HEK293 (cell line): Measurements from ENCODE around the gene EDEM2.

Experiments used
- EGR2 ChIP-seq: fragments of 450-650 bp; formaldehyde crosslinking; IDR thresholded peaks from 2 replicates; pipeline ENCODE4 v1.5.1; 2016; ENCODE audit warnings: low read depth, missing biosample characterization, missing genetic modification characterization
- GLIS1 ChIP-seq: fragments of 450-650 bp; formaldehyde crosslinking; IDR thresholded peaks from 2 replicates; pipeline ENCODE4 v1.5.1; 2016; ENCODE audit warnings: missing biosample characterization, missing genetic modification characterization
- HOXA7 ChIP-seq: sonication (generic); formaldehyde crosslinking; IDR thresholded peaks from 2 replicates; pipeline ENCODE4 v1.8.1; 2022; ENCODE audit warnings: missing genetic modification reagents, borderline replicate concordance
- IKZF3 ChIP-seq: fragments of 450-650 bp; IDR thresholded peaks from 2 replicates; pipeline ENCODE4 v1.5.0; 2018; ENCODE audit warnings: missing biosample characterization, mild to moderate bottlenecking, missing genetic modification characterization, moderate library complexity
- KLF17 ChIP-seq: fragments of 450-650 bp; formaldehyde crosslinking; IDR thresholded peaks from 2 replicates; pipeline ENCODE4 v1.5.1; 2016; ENCODE audit warnings: missing biosample characterization, missing genetic modification characterization
- PATZ1 ChIP-seq: fragments of 450-650 bp; formaldehyde crosslinking; IDR thresholded peaks from 2 replicates; pipeline ENCODE4 v1.5.1; 2016; ENCODE audit warnings: missing biosample characterization, missing genetic modification characterization
- PRDM10 ChIP-seq: fragments of 450-650 bp; formaldehyde crosslinking; IDR thresholded peaks from 2 replicates; pipeline ENCODE4 v1.5.1; 2016; ENCODE audit warnings: missing biosample characterization, missing genetic modification characterization
- RBAK ChIP-seq: fragments of 450-650 bp; formaldehyde crosslinking; IDR thresholded peaks from 2 replicates; pipeline ENCODE4 v1.5.1; 2016; ENCODE audit warnings: missing biosample characterization, missing genetic modification characterization
- SP7 ChIP-seq: fragments of 450-650 bp; formaldehyde crosslinking; IDR thresholded peaks from 2 replicates; pipeline ENCODE4 v1.5.1; 2016; ENCODE audit warnings: missing biosample characterization, missing genetic modification characterization
- TCF7L2 ChIP-seq: IDR thresholded peaks from 2 replicates; pipeline ENCODE4 v1.6.1; 2011; ENCODE audit warnings: low read depth, mild to moderate bottlenecking, inconsistent platforms, low read length, moderate library complexity, borderline replicate concordance
- ZBTB20 ChIP-seq: fragments of 450-650 bp; formaldehyde crosslinking; IDR thresholded peaks from 2 replicates; pipeline ENCODE4 v1.5.1; 2016; ENCODE audit warnings: missing biosample characterization, missing genetic modification characterization
- ZFP3 ChIP-seq: fragments of 450-650 bp; formaldehyde crosslinking; IDR thresholded peaks from 2 replicates; pipeline ENCODE4 v1.5.1; 2016; ENCODE audit warnings: low read depth, missing biosample characterization, missing genetic modification characterization
- ZNF138 ChIP-seq: fragments of 450-650 bp; formaldehyde crosslinking; IDR thresholded peaks from 2 replicates; pipeline ENCODE4 v1.5.1; 2016; ENCODE audit warnings: missing biosample characterization, missing genetic modification characterization, borderline replicate concordance
- ZNF174 ChIP-seq: fragments of 450-650 bp; formaldehyde crosslinking; IDR thresholded peaks from 2 replicates; pipeline ENCODE4 v1.5.0; 2017; ENCODE audit warnings: missing biosample characterization, mild to moderate bottlenecking, missing genetic modification characterization
- ZNF18 ChIP-seq: fragments of 450-650 bp; formaldehyde crosslinking; IDR thresholded peaks from 2 replicates; pipeline ENCODE4 v1.5.1; 2016; ENCODE audit warnings: missing biosample characterization, missing genetic modification characterization
- ZNF202 ChIP-seq: fragments of 450-650 bp; formaldehyde crosslinking; IDR thresholded peaks from 2 replicates; pipeline ENCODE4 v1.5.1; 2016; ENCODE audit warnings: missing biosample characterization, missing genetic modification characterization, borderline replicate concordance
- ZNF211 ChIP-seq: fragments of 450-650 bp; formaldehyde crosslinking; IDR thresholded peaks from 2 replicates; pipeline ENCODE4 v1.5.1; 2016; ENCODE audit warnings: low read depth, missing biosample characterization, missing genetic modification characterization
- ZNF214 ChIP-seq: fragments of 450-650 bp; formaldehyde crosslinking; IDR thresholded peaks from 2 replicates; pipeline ENCODE4 v1.5.1; 2017; ENCODE audit warnings: missing biosample characterization, mild to moderate bottlenecking, missing genetic modification characterization, borderline replicate concordance
- ZNF24 ChIP-seq: fragments of 450-650 bp; formaldehyde crosslinking; IDR thresholded peaks from 2 replicates; pipeline ENCODE4 v1.5.1; 2016; ENCODE audit warnings: missing biosample characterization, missing genetic modification characterization
- ZNF266 ChIP-seq: fragments of 450-650 bp; formaldehyde crosslinking; IDR thresholded peaks from 2 replicates; pipeline ENCODE4 v1.5.1; 2016; ENCODE audit warnings: missing biosample characterization, missing genetic modification characterization, low read depth
- ZNF302 ChIP-seq: fragments of 450-650 bp; formaldehyde crosslinking; IDR thresholded peaks from 2 replicates; pipeline ENCODE4 v1.5.1; 2016; ENCODE audit warnings: missing biosample characterization, missing genetic modification characterization, low read depth
- ZNF335 ChIP-seq: fragments of 450-650 bp; formaldehyde crosslinking; conservative IDR thresholded peaks from 2 replicates; pipeline ENCODE4 v1.5.1; 2016; ENCODE audit warnings: missing biosample characterization, missing genetic modification characterization
- ZNF350 ChIP-seq: fragments of 450-650 bp; formaldehyde crosslinking; IDR thresholded peaks from 2 replicates; pipeline ENCODE4 v1.5.0; 2017; ENCODE audit warnings: missing biosample characterization, mild to moderate bottlenecking, missing genetic modification characterization
- ZNF488 ChIP-seq: fragments of 450-650 bp; formaldehyde crosslinking; IDR thresholded peaks from 2 replicates; pipeline ENCODE4 v1.5.1; 2016; ENCODE audit warnings: missing biosample characterization, missing genetic modification characterization
- ZNF521 ChIP-seq: fragments of 450-650 bp; formaldehyde crosslinking; IDR thresholded peaks from 2 replicates; pipeline ENCODE4 v1.5.1; 2017; ENCODE audit warnings: missing biosample characterization, mild to moderate bottlenecking, missing genetic modification characterization
- ZNF585B ChIP-seq: fragments of 450-650 bp; formaldehyde crosslinking; IDR thresholded peaks from 2 replicates; pipeline ENCODE4 v1.5.1; 2016; ENCODE audit warnings: missing biosample characterization, missing genetic modification characterization
- ZNF629 ChIP-seq: fragments of 450-650 bp; formaldehyde crosslinking; IDR thresholded peaks from 2 replicates; pipeline ENCODE4 v1.5.1; 2017; ENCODE audit warnings: missing biosample characterization, missing genetic modification characterization
- ZNF645 ChIP-seq: fragments of 450-650 bp; formaldehyde crosslinking; IDR thresholded peaks from 2 replicates; pipeline ENCODE4; 2016; ENCODE audit warnings: missing biosample characterization, missing genetic modification characterization
- ZNF768 ChIP-seq: fragments of 450-650 bp; formaldehyde crosslinking; IDR thresholded peaks from 2 replicates; pipeline ENCODE4 v1.5.1; 2018; ENCODE audit warnings: missing biosample characterization, mild to moderate bottlenecking, missing genetic modification characterization
- ZNF791 ChIP-seq: fragments of 450-650 bp; formaldehyde crosslinking; IDR thresholded peaks from 2 replicates; pipeline ENCODE4 v1.5.1; 2016; ENCODE audit warnings: missing biosample characterization, missing genetic modification characterization
- ZNF792 ChIP-seq: fragments of 450-650 bp; formaldehyde crosslinking; IDR thresholded peaks from 2 replicates; pipeline ENCODE4 v1.5.1; 2016; ENCODE audit warnings: missing biosample characterization, missing genetic modification characterization

EDEM2 gene

GRCh38 chr20:35093267-35093884, 53.8 kb downstream of the EDEM2 start (continued):
- TF ChIP-seq KLF17, result no peak
- TF ChIP-seq ZBTB20, result peak; percentile 99
- TF ChIP-seq ZNF768 (tag by site-specific recombination), result no peak
- no peak for TF ChIP-seq ZNF792 (tag by site-specific recombination)
- TF ChIP-seq ZNF174 (tag by site-specific recombination), result no peak
- no peak for TF ChIP-seq ZNF18
- no peak for TF ChIP-seq ZNF214
- peak; percentile 45; the same call in 1 of the 2 replicates for TF ChIP-seq PATZ1 (tag by site-specific recombination)
- TF ChIP-seq ZNF202 (tag by site-specific recombination), result no peak
- no peak for TF ChIP-seq ZNF302 (tag by site-specific recombination)
- TF ChIP-seq ZNF645, result no peak
- TF ChIP-seq TCF7L2, result no peak
- TF ChIP-seq GLIS1 (tag by site-specific recombination), result peak; percentile 93
- no peak for TF ChIP-seq ZNF585B (tag by site-specific recombination)
- TF ChIP-seq ZFP3 (tag by site-specific recombination), result no peak
- peak; percentile 63 for TF ChIP-seq SP7 (tag by site-specific recombination)
- no peak for TF ChIP-seq ZNF138 (tag by site-specific recombination)
- TF ChIP-seq ZNF629 (tag by site-specific recombination), result peak; percentile 96
- TF ChIP-seq ZNF350 (tag by site-specific recombination), result no peak
- peak; percentile 76 for TF ChIP-seq IKZF3 (tag by site-specific recombination)
- no peak for TF ChIP-seq ZNF521
- peak; percentile 3; the same call in 1 of the 2 replicates for TF ChIP-seq ZNF335
- no peak for TF ChIP-seq ZNF266
- TF ChIP-seq ZNF24 (tag by site-specific recombination), result peak; percentile 55; the same call in 1 of the 2 replicates
- TF ChIP-seq ZNF211 (tag by site-specific recombination), result no peak
- no peak for TF ChIP-seq ZNF791 (tag by site-specific recombination)
- no peak for TF ChIP-seq HOXA7 (CRISPR knock-in tag)
- no peak for TF ChIP-seq RBAK (tag by site-specific recombination)
- no peak for TF ChIP-seq EGR2 (tag by site-specific recombination)
- no peak for TF ChIP-seq ZNF488
- peak; percentile 89 for TF ChIP-seq PRDM10 (tag by site-specific recombination)
